Esophagus muscularis mucosa (tissue), 3 donors: ENCODE measurements around the gene ACKR2.

Experiments used
- POLR2AphosphoS5 ChIP-seq, 2 donors: sonication (generic); formaldehyde crosslinking; IDR thresholded peaks; one replicate each; pipeline ENCODE4 v1.6.1; 2017; ENCODE audit warnings: antibody characterized with exemption in 2 of 2
- TF ChIP-seq, protein P1 (sequence below), 3 experiments: fragments of 200-600 bp in 2 of 3; fragments of 450-650 bp in 1 of 3; sonication (generic) in 2 of 3; IDR thresholded peaks; one replicate each; pipeline ENCODE4 v1.5.1; 2017 to 2019; ENCODE audit warnings: antibody characterized with exemption in 3 of 3, mild to moderate bottlenecking in 2 of 3, moderate library complexity in 1 of 3

DNA sequence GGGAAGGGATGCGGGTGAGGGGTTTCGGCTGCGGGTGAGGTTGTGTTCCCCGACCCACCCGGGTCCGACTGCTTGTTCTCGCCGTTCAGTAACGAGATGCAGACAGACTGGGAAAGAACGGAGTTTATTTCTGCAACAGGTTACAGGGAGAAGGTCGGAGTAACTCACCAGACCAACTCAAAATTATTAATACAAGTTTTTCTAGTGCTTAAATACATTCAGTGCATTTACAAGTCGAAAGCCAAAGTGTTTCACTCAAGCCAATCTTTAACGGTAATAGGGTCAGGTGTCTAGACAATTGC is 4.5 kb upstream of the ACKR2 start:
- TF ChIP-seq POLR2AphosphoS5 (IDR thresholded peaks at IDR 0.05), result no peak
- TF ChIP-seq, protein P1, sequence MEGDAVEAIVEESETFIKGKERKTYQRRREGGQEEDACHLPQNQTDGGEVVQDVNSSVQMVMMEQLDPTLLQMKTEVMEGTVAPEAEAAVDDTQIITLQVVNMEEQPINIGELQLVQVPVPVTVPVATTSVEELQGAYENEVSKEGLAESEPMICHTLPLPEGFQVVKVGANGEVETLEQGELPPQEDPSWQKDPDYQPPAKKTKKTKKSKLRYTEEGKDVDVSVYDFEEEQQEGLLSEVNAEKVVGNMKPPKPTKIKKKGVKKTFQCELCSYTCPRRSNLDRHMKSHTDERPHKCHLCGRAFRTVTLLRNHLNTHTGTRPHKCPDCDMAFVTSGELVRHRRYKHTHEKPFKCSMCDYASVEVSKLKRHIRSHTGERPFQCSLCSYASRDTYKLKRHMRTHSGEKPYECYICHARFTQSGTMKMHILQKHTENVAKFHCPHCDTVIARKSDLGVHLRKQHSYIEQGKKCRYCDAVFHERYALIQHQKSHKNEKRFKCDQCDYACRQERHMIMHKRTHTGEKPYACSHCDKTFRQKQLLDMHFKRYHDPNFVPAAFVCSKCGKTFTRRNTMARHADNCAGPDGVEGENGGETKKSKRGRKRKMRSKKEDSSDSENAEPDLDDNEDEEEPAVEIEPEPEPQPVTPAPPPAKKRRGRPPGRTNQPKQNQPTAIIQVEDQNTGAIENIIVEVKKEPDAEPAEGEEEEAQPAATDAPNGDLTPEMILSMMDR (IDR thresholded peaks at IDR 0.05), result no peak
